Measurements from ENCODE around the gene AFF3.

AFF3 gene

GRCh38 chr2:99784946-99785345 lies 357.4 kb downstream of the AFF3 start:
- DNase-seq (ENCODE audit: low spot score) (no peak), ATAC-seq (ENCODE audit: low read depth) (no peak)
- H3K4me3 ChIP-seq (ENCODE audit: severe bottlenecking) = no peak overlapping the region
- H3K27me3 ChIP-seq (ENCODE audit: insufficient read depth, poor library complexity, severe bottlenecking) = no peaks in the 10 kb centered on the region
- no peaks in the 10 kb centered on the region for H3K36me3 ChIP-seq (ENCODE audit: low read depth)
- H3K4me1 ChIP-seq (ENCODE audit: insufficient read depth, poor library complexity, severe bottlenecking) = no peaks in the 10 kb centered on the region
- H3K27ac ChIP-seq (ENCODE audit: poor library complexity, severe bottlenecking) = no peak overlapping the region
- no peak for TF ChIP-seq CTCF (IDR thresholded peaks at IDR 0.05; ENCODE audit: poor library complexity, severe bottlenecking)
- H3K9me3 ChIP-seq (ENCODE audit: severe bottlenecking) = no peaks in the 10 kb centered on the region

- no peak for TF ChIP-seq CTCF (IDR thresholded peaks at IDR 0.05; ENCODE audit: poor library complexity, severe bottlenecking)
- Histone ChIP-seq H3K4me3 (ENCODE audit: severe bottlenecking) (no peak overlapping the region), H3K4me1 (ENCODE audit: insufficient read depth, poor library complexity, severe bottlenecking) (no peaks in the 10 kb centered on the region), H3K27me3 (ENCODE audit: insufficient read depth, poor library complexity, severe bottlenecking) (no peaks in the 10 kb centered on the region), H3K27ac (ENCODE audit: poor library complexity, severe bottlenecking) (no peak overlapping the region), H3K9me3 (ENCODE audit: severe bottlenecking) (no peaks in the 10 kb centered on the region), H3K36me3 (ENCODE audit: low read depth) (no peaks in the 10 kb centered on the region)
- no peak for ATAC-seq (ENCODE audit: low read depth)
- DNase-seq (ENCODE audit: low spot score) = no peak
These were observed 358.1 kb downstream of the AFF3 start for GRCh38 chr2:99784282-99784681.

GRCh38 chr2:99780276-99780675 lies 362.1 kb downstream of the AFF3 start:
- ATAC-seq (ENCODE audit: low read depth) (no peak), DNase-seq (ENCODE audit: low spot score) (no peak)
- no peak overlapping the region for H3K27ac ChIP-seq (ENCODE audit: poor library complexity, severe bottlenecking)
- no peak overlapping the region for H3K4me3 ChIP-seq (ENCODE audit: severe bottlenecking)
- H3K27me3 ChIP-seq (ENCODE audit: insufficient read depth, poor library complexity, severe bottlenecking) = no peaks in the 10 kb centered on the region
- H3K36me3 ChIP-seq (ENCODE audit: low read depth) = no peaks in the 10 kb centered on the region
- no peak for TF ChIP-seq CTCF (IDR thresholded peaks at IDR 0.05; ENCODE audit: poor library complexity, severe bottlenecking)
- H3K4me1 ChIP-seq (ENCODE audit: insufficient read depth, poor library complexity, severe bottlenecking) = no peaks in the 10 kb centered on the region
- no peaks in the 10 kb centered on the region for H3K9me3 ChIP-seq (ENCODE audit: severe bottlenecking)

- no peak for ATAC-seq (ENCODE audit: low read depth)
- no peak for TF ChIP-seq CTCF (IDR thresholded peaks at IDR 0.05; ENCODE audit: poor library complexity, severe bottlenecking)
- no peaks in the 10 kb centered on the region for H3K27me3 ChIP-seq (ENCODE audit: insufficient read depth, poor library complexity, severe bottlenecking)
These were observed 363.1 kb downstream of the AFF3 start for GRCh38 chr2:99779276-99779675.

GRCh38 chr2:99777656-99778290 lies 364.6 kb downstream of the AFF3 start:
- Histone ChIP-seq H3K4me1 (ENCODE audit: insufficient read depth, poor library complexity, severe bottlenecking) (no peaks in the 10 kb centered on the region), H3K36me3 (ENCODE audit: low read depth) (no peaks in the 10 kb centered on the region), H3K9me3 (ENCODE audit: severe bottlenecking) (no peaks in the 10 kb centered on the region), H3K4me3 (ENCODE audit: severe bottlenecking) (no peak overlapping the region), H3K27me3 (ENCODE audit: insufficient read depth, poor library complexity, severe bottlenecking) (no peaks in the 10 kb centered on the region), H3K27ac (ENCODE audit: poor library complexity, severe bottlenecking) (no peak overlapping the region)
- DNase-seq (ENCODE audit: low spot score) (no peak), ATAC-seq (ENCODE audit: low read depth) (no peak)
- no peak for TF ChIP-seq CTCF (IDR thresholded peaks at IDR 0.05; ENCODE audit: poor library complexity, severe bottlenecking)

More at GRCh38 chr2:99779276-99779675, 363.1 kb downstream of the AFF3 start:
- Histone ChIP-seq H3K4me3 (ENCODE audit: severe bottlenecking) (no peak overlapping the region), H3K9me3 (ENCODE audit: severe bottlenecking) (no peaks in the 10 kb centered on the region), H3K36me3 (ENCODE audit: low read depth) (no peaks in the 10 kb centered on the region), H3K4me1 (ENCODE audit: insufficient read depth, poor library complexity, severe bottlenecking) (no peaks in the 10 kb centered on the region), H3K27ac (ENCODE audit: poor library complexity, severe bottlenecking) (no peak overlapping the region)
- no peak for DNase-seq (ENCODE audit: low spot score)

Measured in RWPE2 (cell line).